Memory B cell (primary cell): ENCODE data around the gene TROAP.
"Not testable (repeated sequence)": the region's sequence is repeated elsewhere in the genome, so short reads cannot be mapped to it uniquely, and the experiment has no call there.

ENCODE experiments used
- ATAC-seq: fragments of 150-1000 bp; cut with Tn5 transposase; 2 replicates; pipeline ENCODE4 v1.10.0; 2021; ENCODE audit warnings: low read depth, mild to moderate bottlenecking, moderate library complexity
- DNase-seq, 2 donors: peaks; one replicate each; pipeline ENCODE4 v3.0.0; 2022; ENCODE audit warnings: low spot score in 2 of 2
- H3K27ac Mint-ChIP-seq: one replicate; pipeline ENCODE4 v1.8.0; 2022; ENCODE audit warnings: mild to moderate bottlenecking, moderate library complexity, mixed read lengths
- H3K27me3 Mint-ChIP-seq: one replicate; pipeline ENCODE4 v1.8.0; 2022; ENCODE audit warnings: mixed read lengths
- H3K36me3 Mint-ChIP-seq: one replicate; pipeline ENCODE4 v1.8.0; 2022; ENCODE audit warnings: mild to moderate bottlenecking, mixed read lengths
- H3K4me1 Mint-ChIP-seq: one replicate; pipeline ENCODE4 v1.8.0; 2022; ENCODE audit warnings: mixed read lengths
- H3K4me3 Mint-ChIP-seq: one replicate; pipeline ENCODE4 v1.8.0; 2022; ENCODE audit warnings: mild to moderate bottlenecking, moderate library complexity, mixed read lengths
- H3K9me3 Mint-ChIP-seq: one replicate; pipeline ENCODE4 v1.8.0; 2022; ENCODE audit warnings: mixed read lengths

Gene TROAP

GRCh38 chr12:49322708-49323523 lies at the start of gene TROAP:
Gene TROAP (plus strand): TSS chr12:49323255. CDS start chr12:49323609, 354 bp downstream.
- no peaks in the 10 kb centered on the region for H3K9me3 Mint-ChIP-seq
- peak within 1 kb of the TSS; percentile 97 for H3K4me3 Mint-ChIP-seq
- peak; percentile 94 for ATAC-seq
- peak within 1 kb of the TSS; percentile 58 for H3K27ac Mint-ChIP-seq
- H3K27me3 Mint-ChIP-seq, result no peaks in the 10 kb centered on the region
- H3K4me1 Mint-ChIP-seq, result peaks cover 14% of the 10 kb centered on the region
- H3K36me3 Mint-ChIP-seq, result no peaks in the 10 kb centered on the region
- DNase-seq, result peak; percentile 88 to 97

DNA sequence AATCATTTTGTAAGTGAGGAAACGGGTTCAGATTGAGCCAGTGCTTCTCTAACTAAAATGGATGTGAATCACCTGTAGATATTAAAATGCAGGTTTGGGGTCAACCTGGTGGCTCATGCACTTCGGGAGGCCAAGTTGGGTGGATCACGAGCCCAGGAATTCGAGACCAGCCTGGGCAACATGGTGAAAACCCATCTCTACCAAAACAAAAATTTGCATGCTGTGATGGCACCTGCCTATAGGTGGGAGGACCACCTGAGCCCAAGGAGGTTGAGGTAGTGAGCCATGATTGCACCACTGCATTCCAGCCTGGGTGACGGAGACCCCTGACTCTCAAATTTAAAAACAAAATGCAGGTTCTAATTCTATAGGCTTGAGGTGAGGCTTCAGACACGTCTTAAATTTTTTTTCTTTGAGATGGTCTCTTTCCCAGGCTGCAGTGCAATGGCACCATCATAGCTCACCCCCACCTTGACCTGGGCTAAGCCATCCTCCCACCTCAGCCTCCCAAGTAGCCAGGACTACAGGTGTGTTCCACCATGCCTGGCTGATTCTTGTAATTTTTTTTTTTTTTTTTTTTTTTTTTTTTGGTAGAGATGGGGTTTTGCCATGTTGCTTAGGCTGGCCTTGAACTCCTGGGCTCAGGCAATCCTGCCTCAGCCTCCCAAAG lies 49.2 kb upstream of the TROAP start:
- H3K9me3 Mint-ChIP-seq, result no peaks in the 10 kb centered on the region
- ATAC-seq (no peak), DNase-seq (no peak)
- H3K27me3 Mint-ChIP-seq, result no peaks in the 10 kb centered on the region
- no peak overlapping the region for H3K4me3 Mint-ChIP-seq
- H3K4me1 Mint-ChIP-seq, result no peaks in the 10 kb centered on the region
- H3K27ac Mint-ChIP-seq, result no peak overlapping the region
- H3K36me3 Mint-ChIP-seq, result peaks cover 15% of the 10 kb centered on the region

- ATAC-seq, result no peak
These were observed 48.5 kb upstream of the TROAP start for GRCh38 chr12:49274396-49275069.

DNA sequence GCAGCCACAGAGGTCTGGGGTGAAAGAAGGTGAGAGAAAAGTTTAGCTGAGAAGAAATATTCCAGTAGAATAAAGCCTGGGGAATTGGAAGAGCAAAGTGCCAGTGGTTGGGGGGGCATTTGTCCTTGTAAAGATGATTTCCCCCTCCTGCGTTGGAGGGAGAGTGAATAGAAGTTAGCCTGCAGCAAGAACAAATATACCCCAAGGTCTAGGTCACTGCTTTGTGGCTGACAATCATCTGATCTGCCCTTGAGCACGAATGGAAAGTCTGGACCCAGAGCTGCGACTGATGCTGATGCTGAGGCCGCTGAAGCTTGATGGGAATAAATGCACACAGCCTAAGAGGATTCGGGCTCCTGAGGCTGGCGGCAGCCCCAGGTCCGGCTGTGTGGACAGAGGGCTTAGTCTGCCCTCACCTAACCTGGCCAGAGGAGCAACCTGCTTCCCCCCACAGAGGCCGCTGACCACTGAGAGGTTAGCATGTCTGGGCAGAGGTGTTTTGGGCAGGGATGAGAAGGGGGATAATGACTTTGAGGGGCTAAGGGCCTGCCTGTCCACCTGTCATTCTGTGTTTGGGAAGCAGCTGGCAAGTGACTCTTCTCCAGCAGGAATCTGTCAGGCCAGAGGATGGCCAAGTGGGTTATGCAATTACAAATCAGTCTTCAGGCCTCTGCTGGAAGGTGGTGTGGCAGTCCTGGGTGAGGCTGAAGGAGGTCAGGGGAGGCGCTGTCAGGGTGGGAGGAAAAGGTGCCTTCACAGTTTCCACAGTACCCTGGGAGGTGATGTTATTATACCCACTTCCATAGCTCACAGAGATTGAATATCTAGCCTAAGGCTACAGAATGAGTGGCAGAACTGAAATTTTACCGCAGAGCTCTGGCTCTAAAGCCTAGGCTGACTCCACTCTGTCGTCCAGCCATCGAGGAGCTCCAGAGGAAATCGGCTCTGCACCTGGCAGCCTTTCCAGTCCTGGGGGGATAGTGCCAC lies 46.5 kb upstream of the TROAP start:
- Mint-ChIP-seq H3K36me3 (peaks cover 6% of the 10 kb centered on the region), H3K4me1 (no peaks in the 10 kb centered on the region), H3K27ac (no peak overlapping the region), H3K27me3 (peaks cover 5% of the 10 kb centered on the region), H3K9me3 (no peaks in the 10 kb centered on the region), H3K4me3 (no peak overlapping the region)
- ATAC-seq (no peak), DNase-seq (no peak)

More at GRCh38 chr12:49274396-49275069, 48.5 kb upstream of the TROAP start:
- Mint-ChIP-seq H3K9me3 (no peaks in the 10 kb centered on the region), H3K27me3 (no peaks in the 10 kb centered on the region), H3K4me1 (no peaks in the 10 kb centered on the region), H3K4me3 (no peak overlapping the region), H3K36me3 (peaks cover 15% of the 10 kb centered on the region), H3K27ac (no peak overlapping the region)
- no peak for DNase-seq

DNA sequence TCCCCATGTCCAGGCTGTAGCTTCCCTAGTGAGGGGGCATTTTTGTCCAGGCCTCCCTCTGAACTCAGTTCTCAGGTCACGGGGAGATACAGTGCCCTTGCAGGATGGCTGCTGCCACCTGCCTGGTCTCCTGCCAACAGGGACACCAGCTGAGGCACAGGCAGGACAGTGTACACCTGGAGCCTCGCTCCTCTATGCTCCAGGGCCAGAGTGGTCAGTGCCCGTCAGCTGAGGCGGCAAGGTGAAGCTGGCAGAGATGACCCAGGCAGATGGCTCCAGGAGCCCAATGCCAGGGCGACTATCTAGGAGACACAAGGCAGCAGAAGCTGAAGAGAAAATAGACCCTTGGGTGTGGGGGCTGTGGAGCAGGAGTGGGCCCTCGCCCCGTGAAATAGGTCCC lies 45.6 kb upstream of the TROAP start:
- H3K4me1 Mint-ChIP-seq, result no peaks in the 10 kb centered on the region
- peaks cover 5% of the 10 kb centered on the region for H3K36me3 Mint-ChIP-seq
- no peaks in the 10 kb centered on the region for H3K9me3 Mint-ChIP-seq
- H3K27ac Mint-ChIP-seq, result no peak overlapping the region
- H3K4me3 Mint-ChIP-seq, result no peak overlapping the region
- DNase-seq, result no peak
- ATAC-seq, result no peak
- H3K27me3 Mint-ChIP-seq, result peaks cover 9% of the 10 kb centered on the region

- no peaks in the 10 kb centered on the region for H3K4me1 Mint-ChIP-seq
- no peak overlapping the region for H3K27ac Mint-ChIP-seq
- H3K36me3 Mint-ChIP-seq, result no peaks in the 10 kb centered on the region
- H3K4me3 Mint-ChIP-seq, result no peak overlapping the region
- ATAC-seq (no peak), DNase-seq (no peak)
- peaks cover 13% of the 10 kb centered on the region for H3K27me3 Mint-ChIP-seq
- no peaks in the 10 kb centered on the region for H3K9me3 Mint-ChIP-seq
These were observed 43.3 kb upstream of the TROAP start for GRCh38 chr12:49279706-49280159.

DNA sequence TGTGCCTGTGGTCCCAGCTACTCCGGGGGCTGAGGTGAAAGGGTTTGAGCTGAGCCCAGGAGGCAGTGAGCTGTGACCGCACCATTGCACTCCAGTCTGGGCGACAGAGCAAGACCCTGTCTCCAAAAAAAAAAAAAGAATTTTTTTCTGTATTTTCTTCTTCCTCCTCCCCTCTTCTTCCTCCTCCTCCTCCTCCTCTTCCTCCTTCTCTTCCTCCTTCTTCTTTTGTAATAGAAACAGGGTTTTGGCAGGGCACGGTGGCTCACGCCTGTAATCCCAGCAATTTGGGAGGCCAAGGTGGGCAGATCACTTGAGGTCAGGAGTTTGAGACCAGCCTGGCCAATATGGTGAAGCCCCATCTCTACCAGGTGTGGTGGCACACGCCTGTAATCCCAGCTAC lies 42.5 kb upstream of the TROAP start:
- peaks cover 14% of the 10 kb centered on the region for H3K27me3 Mint-ChIP-seq
- DNase-seq, H3K9me3 Mint-ChIP-seq, ATAC-seq, H3K36me3 Mint-ChIP-seq, H3K4me3 Mint-ChIP-seq, H3K27ac Mint-ChIP-seq, H3K4me1 Mint-ChIP-seq: not testable (repeated sequence)

DNA sequence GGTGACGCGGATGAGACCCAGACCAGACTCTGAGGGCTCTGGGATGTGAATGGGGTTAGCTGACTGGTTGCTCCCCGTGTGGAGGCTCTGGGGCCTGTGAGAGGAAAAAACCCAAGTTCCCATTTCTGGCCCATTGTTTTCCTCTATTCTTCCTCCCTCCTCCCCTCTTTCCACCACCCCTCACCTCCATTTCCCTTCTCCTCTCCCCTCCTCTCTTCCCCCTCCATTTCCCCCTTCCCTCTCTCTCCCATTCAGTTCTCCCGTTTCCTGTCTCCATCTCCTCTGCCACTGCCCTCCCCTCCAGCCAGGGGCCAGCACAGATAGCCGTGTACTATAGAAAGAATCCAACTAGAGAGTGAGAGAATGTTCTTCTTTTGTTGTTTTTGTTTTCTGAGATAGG lies 40.8 kb upstream of the TROAP start:
- no peaks in the 10 kb centered on the region for H3K4me1 Mint-ChIP-seq
- peaks cover 19% of the 10 kb centered on the region for H3K27me3 Mint-ChIP-seq
- ATAC-seq (no peak), DNase-seq (no peak)
- H3K27ac Mint-ChIP-seq, result no peak overlapping the region
- H3K9me3 Mint-ChIP-seq, result no peaks in the 10 kb centered on the region
- no peaks in the 10 kb centered on the region for H3K36me3 Mint-ChIP-seq
- no peak overlapping the region for H3K4me3 Mint-ChIP-seq

- not testable (repeated sequence) for H3K4me1 Mint-ChIP-seq, H3K4me3 Mint-ChIP-seq, H3K36me3 Mint-ChIP-seq, H3K9me3 Mint-ChIP-seq, ATAC-seq, DNase-seq, H3K27ac Mint-ChIP-seq
- H3K27me3 Mint-ChIP-seq, result peaks cover 20% of the 10 kb centered on the region
These were observed 40.2 kb upstream of the TROAP start for GRCh38 chr12:49282740-49283375.

DNA sequence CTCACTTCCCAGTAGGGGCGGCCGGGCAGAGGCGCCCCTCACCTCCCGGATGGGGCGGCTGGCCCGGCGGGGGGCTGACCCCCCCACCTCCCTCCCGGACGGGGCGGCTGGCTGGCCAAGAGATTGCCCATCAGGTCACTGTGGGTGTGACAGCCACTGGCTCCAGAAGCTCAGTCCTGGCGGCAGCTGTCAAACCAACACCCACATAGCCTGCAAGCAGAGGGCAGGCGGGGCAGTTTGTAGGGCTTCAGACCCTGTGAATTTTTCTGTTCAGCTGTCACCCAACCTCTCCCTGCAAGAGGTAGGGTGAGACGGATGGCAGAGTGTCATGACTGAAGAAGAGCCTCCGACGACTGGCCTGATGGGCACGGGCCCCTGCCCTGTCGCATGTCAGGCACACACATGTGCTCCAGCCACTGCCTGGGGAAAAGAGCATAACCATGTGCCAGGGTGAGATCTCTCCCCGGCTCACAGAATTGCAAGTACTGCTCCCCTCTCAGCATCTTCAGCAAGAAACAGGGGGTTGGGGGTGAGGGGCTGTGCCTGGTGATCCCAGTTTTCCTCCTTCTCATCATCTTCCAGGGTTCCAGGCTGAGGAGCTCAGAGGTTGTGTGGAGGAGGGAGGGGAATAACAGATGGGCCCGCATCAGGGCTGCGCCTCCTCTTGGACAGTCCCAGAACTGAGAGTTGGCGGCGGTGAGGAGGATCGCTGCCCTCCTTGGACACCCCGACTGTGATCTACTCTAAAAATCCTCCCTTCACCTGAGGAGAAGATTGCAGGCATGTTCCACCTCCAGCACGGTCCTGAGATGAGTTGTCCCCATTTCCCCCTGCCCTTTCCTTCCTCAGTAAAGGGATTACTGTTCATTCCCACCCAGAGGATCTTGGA lies 39.3 kb upstream of the TROAP start:
- DNase-seq (no peak), ATAC-seq (no peak)
- Mint-ChIP-seq H3K4me1 (peaks cover 4% of the 10 kb centered on the region), H3K27ac (no peak overlapping the region), H3K36me3 (no peaks in the 10 kb centered on the region), H3K27me3 (peaks cover 28% of the 10 kb centered on the region), H3K4me3 (no peak overlapping the region), H3K9me3 (no peaks in the 10 kb centered on the region)

GRCh38 chr12:49284672-49285071 lies 38.4 kb upstream of the TROAP start:
- Mint-ChIP-seq H3K4me1 (peaks cover 4% of the 10 kb centered on the region), H3K36me3 (no peaks in the 10 kb centered on the region), H3K4me3 (no peak overlapping the region), H3K27me3 (peaks cover 31% of the 10 kb centered on the region), H3K27ac (no peak overlapping the region), H3K9me3 (no peaks in the 10 kb centered on the region)
- DNase-seq (no peak), ATAC-seq (no peak)

DNA sequence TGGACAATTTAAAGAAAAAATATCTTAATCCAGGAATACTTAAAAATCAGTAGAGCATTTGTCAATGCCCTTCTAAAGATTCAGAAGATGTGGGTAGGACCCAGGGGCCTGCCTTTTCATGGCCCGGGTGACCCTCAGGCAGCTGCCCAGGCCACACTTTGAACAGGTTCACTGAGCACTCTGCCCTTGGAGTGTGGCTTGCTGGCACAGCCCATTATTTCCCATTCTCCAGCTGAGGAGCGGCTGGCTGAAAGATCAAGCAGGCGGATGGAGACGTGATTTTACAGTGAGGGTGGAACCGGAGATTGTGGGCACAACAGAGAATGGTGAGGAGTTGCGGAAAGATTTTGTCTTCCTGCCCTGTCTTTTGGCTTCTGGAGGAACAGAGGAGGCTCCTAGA lies 35.2 kb upstream of the TROAP start:
- Mint-ChIP-seq H3K4me1 (peaks cover 6% of the 10 kb centered on the region), H3K27ac (no peak overlapping the region), H3K4me3 (no peak overlapping the region), H3K9me3 (no peaks in the 10 kb centered on the region), H3K36me3 (no peaks in the 10 kb centered on the region), H3K27me3 (peaks cover 25% of the 10 kb centered on the region)
- DNase-seq, result no peak
- ATAC-seq, result no peak
